Aorta (tissue), 5 donors: ENCODE measurements around the gene SH3BGRL2. TPM values are rescaled to one million over a fixed set of nuclear protein-coding genes. Genes with fewer than 3 reads are reported as not detected.
"Not testable (repeated sequence)": the region's sequence is repeated elsewhere in the genome, so short reads cannot be mapped to it uniquely, and the experiment has no call there.

ENCODE experiments used
- ATAC-seq: fragments of 200-7000 bp; cut with Tn5 transposase; one replicate; pipeline ENCODE4 v1.9.1; 2022; ENCODE audit warnings: moderate library complexity; ENCODE audit not compliant: low FRiP score
- DNase-seq, 2 donors: peaks; one replicate each; pipeline ENCODE4 v3.0.0-alpha.2; 2020
- H3K27ac ChIP-seq, 2 donors: one replicate each; pipeline ENCODE4 v1.5.1; 2013; ENCODE audit warnings: low read length in 2 of 2, mild to moderate bottlenecking in 2 of 2, moderate library complexity in 2 of 2, control low read depth in 1 of 2, inconsistent platforms in 1 of 2, low read depth in 1 of 2
- H3K27me3 ChIP-seq, 2 donors: one replicate each; pipeline ENCODE4 v1.6.1; 2013; ENCODE audit warnings: control low read depth in 1 of 2, low read length in 1 of 2, mild to moderate bottlenecking in 1 of 2, moderate library complexity in 1 of 2; ENCODE audit not compliant: insufficient read depth in 2 of 2, control insufficient read depth in 1 of 2
- H3K36me3 ChIP-seq, 2 donors: one replicate each; pipeline ENCODE4 v1.6.1; 2013; ENCODE audit warnings: control low read depth in 1 of 2, low read length in 1 of 2, mild to moderate bottlenecking in 1 of 2; ENCODE audit not compliant: insufficient read depth in 2 of 2, control insufficient read depth in 1 of 2
- H3K4me1 ChIP-seq, 2 donors: one replicate each; pipeline ENCODE4 v1.6.1; 2013; ENCODE audit warnings: low read length in 2 of 2, control low read depth in 1 of 2, mild to moderate bottlenecking in 1 of 2, moderate library complexity in 1 of 2; ENCODE audit not compliant: insufficient read depth in 2 of 2, control insufficient read depth in 1 of 2
- H3K4me3 ChIP-seq, 2 donors: one replicate each; pipeline ENCODE4 v1.5.1; 2013; ENCODE audit warnings: low read length in 2 of 2, control low read depth in 1 of 2, mild to moderate bottlenecking in 1 of 2
- H3K9me3 ChIP-seq: one replicate; pipeline ENCODE4 v1.6.1; 2013; ENCODE audit warnings: mild to moderate bottlenecking, low read length; ENCODE audit not compliant: control insufficient read depth
- WGBS, 2 donors: extraction: QIAGEN DNeasy Blood & Tissue Kit; methylation state at CpG; one replicate each; pipeline ENCODE4 v1.1.7; 2013; 5-methylcytosine and 5-hydroxymethylcytosine counted together
- intact Hi-C, 2 donors: fragments of 100-400 bp; cut with DNase I; formaldehyde crosslinking; loops; one replicate each; pipeline versions ENCODE4 v1.14.2 to v1.15.0; 2022
- polyA plus RNA-seq, 2 donors: library from polyadenylated mRNA; stranded (reverse); fragments of 200-250 nt; gene quantifications; one replicate each; pipeline ENCODE4 v1.2.3, GENCODE V29; 2013
- total RNA-seq, 2 donors: library from RNA; stranded (reverse); fragmentation: NEBNext Ultra II Directional; extraction: Animal tissue kit (Norgen Biotek cat#: 25700); gene quantifications; one replicate each; pipeline ENCODE4 v1.2.1, GENCODE V29; 2021
- donor health status: healthy with polysubstance abuse.
- donor health status: Bipolar disorder and iron deficiency.
- donor health status: DM: no; HTN: no; CAD: no.
- donor health status: DM: no; HTN: no; CAD: no.
- donor health status: DM: yes; HTN: yes; CAD: no.

Gene SH3BGRL2
- total and polyA plus RNA-seq, 4 donors, result 1.8 to 23.7 (median 20.8) TPM

- DNase-seq (no peak), ATAC-seq (no peak)
- intact Hi-C loops, result no loop called here
- no peaks in the 10 kb centered on the region for H3K36me3 ChIP-seq
- H3K27ac ChIP-seq, result no peak overlapping the region
- WGBS, 2 donors, result 75 to 83% methylated on average over 3 of the region's 3 CpGs
- no peaks in the 10 kb centered on the region for H3K27me3 ChIP-seq
- no peaks in the 10 kb centered on the region for H3K4me1 ChIP-seq
- no peaks in the 10 kb centered on the region for H3K9me3 ChIP-seq
- no peak overlapping the region for H3K4me3 ChIP-seq
These were observed 19.8 kb downstream of the SH3BGRL2 start for GRCh38 chr6:79650950-79651349.

DNA sequence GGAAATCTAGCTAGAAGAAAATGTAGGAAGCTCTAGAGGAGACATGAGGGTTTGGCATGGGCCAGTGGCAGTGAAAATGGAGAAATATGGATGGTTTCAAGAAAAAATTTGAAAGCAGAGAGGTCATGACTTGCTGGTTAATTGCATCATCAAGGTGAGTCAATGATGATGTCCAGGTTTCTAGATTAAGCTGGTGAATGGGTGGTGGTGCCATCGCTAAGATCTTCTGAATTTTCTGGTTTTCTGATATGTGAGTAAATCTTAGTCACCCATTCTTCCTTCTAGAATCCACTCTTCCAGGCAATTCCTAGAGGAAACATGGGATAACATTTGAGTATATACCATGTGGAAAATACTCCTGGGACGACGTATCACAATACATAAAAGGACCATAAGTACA is 25.0 kb downstream of the SH3BGRL2 start:
- Histone ChIP-seq H3K36me3 (no peaks in the 10 kb centered on the region), H3K27ac (no peak overlapping the region), H3K4me1 (no peaks in the 10 kb centered on the region), H3K4me3 (no peak overlapping the region), H3K27me3 (no peaks in the 10 kb centered on the region), H3K9me3 (no peaks in the 10 kb centered on the region)
- intact Hi-C loops, result no loop called here
- no peak for ATAC-seq
- WGBS, 2 donors, result 97 to 98% methylated on average over 3 of the region's 3 CpGs
- DNase-seq, result no peak

GRCh38 chr6:79657238-79657637 is 26.1 kb downstream of the SH3BGRL2 start:
- Histone ChIP-seq H3K4me3 (no peak overlapping the region), H3K27me3 (no peaks in the 10 kb centered on the region), H3K9me3 (no peaks in the 10 kb centered on the region), H3K27ac (no peak overlapping the region), H3K36me3 (no peaks in the 10 kb centered on the region), H3K4me1 (no peaks in the 10 kb centered on the region)
- 93 to 96% methylated on average over 1 of the region's 1 CpG for WGBS, 2 donors
- ATAC-seq (no peak), DNase-seq (no peak)
- intact Hi-C loops, result no loop called here

GRCh38 chr6:79663655-79664054 is 32.5 kb downstream of the SH3BGRL2 start:
- H3K27me3 ChIP-seq, H3K4me1 ChIP-seq, H3K9me3 ChIP-seq, intact Hi-C loops, ATAC-seq, H3K36me3 ChIP-seq, DNase-seq, H3K4me3 ChIP-seq, H3K27ac ChIP-seq: not testable (repeated sequence)
- 55 to 73% methylated on average over 6 of the region's 6 CpGs for WGBS, 2 donors

DNA sequence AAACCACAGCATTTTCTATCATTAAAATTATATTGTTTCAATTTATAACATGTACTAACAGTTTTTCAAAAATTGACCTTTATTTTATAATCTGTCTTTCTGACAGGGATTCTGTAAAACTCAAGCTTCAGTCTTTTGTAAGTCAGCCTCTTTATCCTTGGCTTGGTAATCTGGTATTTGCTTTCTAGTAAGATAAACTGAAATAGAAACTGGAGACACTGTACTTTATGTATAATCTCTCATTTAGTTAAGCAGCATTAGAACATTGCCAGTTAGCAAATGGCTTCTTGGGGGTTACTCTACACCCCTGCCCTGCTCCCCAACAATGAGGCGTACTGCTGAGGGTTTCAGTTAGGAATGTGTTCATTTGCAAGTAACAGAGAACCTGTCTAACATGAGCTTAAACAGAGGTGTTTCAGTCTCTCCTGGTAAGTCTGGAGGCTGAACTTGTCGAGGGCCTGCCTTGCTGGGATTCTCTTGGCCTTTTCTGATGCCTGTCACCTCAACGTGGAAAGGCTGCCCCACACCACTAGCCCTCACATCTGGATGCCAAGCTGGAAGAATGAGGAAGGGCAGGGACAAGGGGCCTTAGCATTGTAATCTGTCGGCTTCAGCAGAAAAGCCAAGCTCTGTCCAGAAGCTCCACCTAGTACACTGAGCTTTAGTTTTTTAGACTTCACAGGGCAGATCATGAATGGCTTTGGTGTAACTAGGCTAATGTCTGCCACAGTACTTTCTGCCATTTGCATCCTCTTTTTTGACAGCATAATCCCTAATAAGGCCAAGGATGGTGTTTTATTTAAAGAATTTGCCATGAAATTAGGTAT is 34.8 kb downstream of the SH3BGRL2 start:
- no peaks in the 10 kb centered on the region for H3K9me3 ChIP-seq
- DNase-seq (no peak), ATAC-seq (no peak)
- no peak overlapping the region for H3K4me3 ChIP-seq
- no peaks in the 10 kb centered on the region for H3K36me3 ChIP-seq
- WGBS, 2 donors, result 68 to 69% methylated on average over 4 of the region's 4 CpGs
- H3K4me1 ChIP-seq, result no peaks in the 10 kb centered on the region
- H3K27ac ChIP-seq, result no peak overlapping the region
- intact Hi-C loops, result no loop called here
- H3K27me3 ChIP-seq, result no peaks in the 10 kb centered on the region

GRCh38 chr6:79666634-79667033 is 35.5 kb downstream of the SH3BGRL2 start:
- H3K27me3 ChIP-seq, result no peaks in the 10 kb centered on the region
- no peaks in the 10 kb centered on the region for H3K9me3 ChIP-seq
- H3K36me3 ChIP-seq, result no peaks in the 10 kb centered on the region
- no peak for ATAC-seq
- WGBS, 2 donors, result 94 to 99% methylated on average over 1 of the region's 1 CpG
- H3K27ac ChIP-seq, result no peak overlapping the region
- H3K4me1 ChIP-seq, result no peaks in the 10 kb centered on the region
- DNase-seq, result no peak
- intact Hi-C loops, result no loop called here
- no peak overlapping the region for H3K4me3 ChIP-seq

DNA sequence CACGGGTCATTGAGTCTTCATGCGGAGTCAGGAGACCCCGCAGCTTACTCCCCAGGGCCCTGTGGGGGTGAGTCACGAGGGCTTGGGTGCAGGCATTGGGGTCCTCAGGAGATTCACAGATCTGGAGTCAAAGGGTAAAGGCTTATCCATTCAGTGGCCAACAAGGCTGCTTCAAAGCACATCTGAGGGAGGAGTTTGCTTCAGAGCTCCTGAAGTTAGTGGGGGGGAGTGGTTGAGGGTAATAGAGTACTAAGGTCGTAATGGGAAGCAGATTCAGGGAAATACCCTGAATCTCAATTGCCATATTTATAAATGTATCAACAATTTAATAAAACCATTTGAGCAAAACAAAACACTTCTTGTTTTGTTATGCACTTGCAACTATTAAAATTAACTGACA is 37.3 kb downstream of the SH3BGRL2 start:
- Histone ChIP-seq H3K4me1 (no peaks in the 10 kb centered on the region), H3K9me3 (no peaks in the 10 kb centered on the region), H3K36me3 (no peaks in the 10 kb centered on the region), H3K27me3 (no peaks in the 10 kb centered on the region), H3K4me3 (no peak overlapping the region), H3K27ac (no peak overlapping the region)
- WGBS, 2 donors, result 81 to 85% methylated on average over 5 of the region's 5 CpGs
- DNase-seq, result no peak
- intact Hi-C loops, result no loop called here
- no peak for ATAC-seq

DNA sequence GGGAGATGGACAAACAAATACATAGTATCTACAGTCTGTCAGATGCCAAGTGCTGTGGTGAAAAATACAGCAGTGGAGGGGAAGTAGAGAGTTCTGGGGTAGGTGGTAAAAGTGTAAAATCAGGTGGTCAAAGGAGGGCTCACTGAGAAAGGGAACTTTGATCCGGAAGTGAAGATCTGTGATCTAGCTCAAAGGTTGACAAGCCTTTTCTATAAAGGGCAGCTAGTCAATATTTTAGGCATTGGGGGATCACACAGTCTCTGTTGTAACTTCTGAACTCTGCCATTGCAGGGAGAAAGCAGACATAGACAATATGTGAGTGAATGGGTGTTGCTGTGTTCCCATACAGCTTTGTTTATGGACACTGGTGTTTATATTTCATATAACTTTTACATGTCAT is 38.6 kb downstream of the SH3BGRL2 start:
- no peaks in the 10 kb centered on the region for H3K9me3 ChIP-seq
- no peak overlapping the region for H3K4me3 ChIP-seq
- WGBS, 2 donors, result 97 to 100% methylated on average over 1 of the region's 1 CpG
- intact Hi-C loops, result loop anchor here in 1 of 2 donors (10.0 kb wide), 1 partner anchor 95 kb away; no protein-coding TSS in a partner anchor
- ATAC-seq, result no peak
- no peaks in the 10 kb centered on the region for H3K36me3 ChIP-seq
- H3K4me1 ChIP-seq, result no peaks in the 10 kb centered on the region
- H3K27ac ChIP-seq, result no peak overlapping the region
- H3K27me3 ChIP-seq, result no peaks in the 10 kb centered on the region
- no peak for DNase-seq

- ATAC-seq (no peak), DNase-seq (no peak)
- 91 to 93% methylated on average over 2 of the region's 2 CpGs for WGBS, 2 donors
- intact Hi-C loops, result loop anchor here in 1 of 2 donors (10.0 kb wide), 1 partner anchor 96 kb away; no protein-coding TSS in a partner anchor
- Histone ChIP-seq H3K4me3 (no peak overlapping the region), H3K27me3 (no peaks in the 10 kb centered on the region), H3K4me1 (no peaks in the 10 kb centered on the region), H3K9me3 (no peaks in the 10 kb centered on the region), H3K36me3 (no peaks in the 10 kb centered on the region), H3K27ac (no peak overlapping the region)
These were observed 39.7 kb downstream of the SH3BGRL2 start for GRCh38 chr6:79670789-79671188.
